Peyer's patch (tissue), 4 donors: ENCODE results near the gene STX7. TPM values are rescaled to one million over a fixed set of nuclear protein-coding genes. Genes with fewer than 3 reads are reported as not detected.

Source experiments
- DNase-seq, 3 donors: peaks; one replicate each; pipeline ENCODE4 v3.0.0-alpha.2; 2017 to 2019
- H3K27ac ChIP-seq, 4 donors: fragments of 200-600 bp; sonication (generic); one replicate each; pipeline ENCODE4 v1.5.1; 2016 to 2019
- H3K27me3 ChIP-seq, 2 donors: fragments of 200-600 bp; sonication (generic); one replicate each; pipeline ENCODE4 v1.5.1; 2019
- H3K36me3 ChIP-seq, 3 donors: fragments of 200-600 bp; sonication (generic); one replicate each; pipeline ENCODE4 v1.5.1; 2016 to 2019
- H3K4me1 ChIP-seq, 4 donors: fragments of 200-600 bp; sonication (generic); one replicate each; pipeline ENCODE4 v1.5.1; 2016 to 2019
- H3K4me3 ChIP-seq, 4 donors: fragments of 200-600 bp; sonication (generic); 1 replicate in 3 of 4; 2 replicates in 1 of 4; pipeline ENCODE4 v1.5.1; 2016 to 2019; ENCODE audit warnings: mild to moderate bottlenecking in 1 of 4
- H3K9me3 ChIP-seq, 4 donors: fragments of 200-600 bp; sonication (generic); one replicate each; pipeline ENCODE4 v1.5.1; 2016 to 2019; ENCODE audit warnings: mild to moderate bottlenecking in 1 of 4
- POLR2A ChIP-seq, 2 donors: fragments of 450-650 bp; IDR thresholded peaks; one replicate each; pipeline ENCODE4 v1.5.1; 2017; ENCODE audit warnings: antibody characterized with exemption in 2 of 2, mild to moderate bottlenecking in 2 of 2, moderate library complexity in 2 of 2
- total RNA-seq, 4 donors: library from RNA; depleted of rRNA; stranded (reverse); fragments of >200 nt; gene quantifications; one replicate each; pipeline ENCODE4 v1.1.0, GENCODE V29; 2016
- TF ChIP-seq, protein P1 (sequence below), 6 experiments: fragments of 450-650 bp in 4 of 6; fragments of 200-600 bp in 2 of 6; sonication (generic) in 1 of 6; IDR thresholded peaks; one replicate each; pipeline ENCODE4 v1.5.1; 2017 to 2019; ENCODE audit warnings: antibody characterized with exemption in 6 of 6, mild to moderate bottlenecking in 3 of 6, moderate library complexity in 1 of 6

STX7 gene
- total RNA-seq, 4 donors from 2014 or later: 31.4 to 65.9 (median 51.9) TPM

- no peak overlapping the region for H3K27ac ChIP-seq
- H3K4me3 ChIP-seq: no peak overlapping the region
- DNase-seq: no peak
- no peaks in the 10 kb centered on the region for H3K4me1 ChIP-seq
- H3K27me3 ChIP-seq: no peaks in the 10 kb centered on the region
- no peaks in the 10 kb centered on the region for H3K9me3 ChIP-seq
- no peak for TF ChIP-seq POLR2A (IDR thresholded peaks at IDR 0.05)
- TF ChIP-seq, protein P1, sequence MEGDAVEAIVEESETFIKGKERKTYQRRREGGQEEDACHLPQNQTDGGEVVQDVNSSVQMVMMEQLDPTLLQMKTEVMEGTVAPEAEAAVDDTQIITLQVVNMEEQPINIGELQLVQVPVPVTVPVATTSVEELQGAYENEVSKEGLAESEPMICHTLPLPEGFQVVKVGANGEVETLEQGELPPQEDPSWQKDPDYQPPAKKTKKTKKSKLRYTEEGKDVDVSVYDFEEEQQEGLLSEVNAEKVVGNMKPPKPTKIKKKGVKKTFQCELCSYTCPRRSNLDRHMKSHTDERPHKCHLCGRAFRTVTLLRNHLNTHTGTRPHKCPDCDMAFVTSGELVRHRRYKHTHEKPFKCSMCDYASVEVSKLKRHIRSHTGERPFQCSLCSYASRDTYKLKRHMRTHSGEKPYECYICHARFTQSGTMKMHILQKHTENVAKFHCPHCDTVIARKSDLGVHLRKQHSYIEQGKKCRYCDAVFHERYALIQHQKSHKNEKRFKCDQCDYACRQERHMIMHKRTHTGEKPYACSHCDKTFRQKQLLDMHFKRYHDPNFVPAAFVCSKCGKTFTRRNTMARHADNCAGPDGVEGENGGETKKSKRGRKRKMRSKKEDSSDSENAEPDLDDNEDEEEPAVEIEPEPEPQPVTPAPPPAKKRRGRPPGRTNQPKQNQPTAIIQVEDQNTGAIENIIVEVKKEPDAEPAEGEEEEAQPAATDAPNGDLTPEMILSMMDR (IDR thresholded peaks at IDR 0.05): no peak
- H3K36me3 ChIP-seq: no peaks in the 10 kb centered on the region
Observed at GRCh38 chr6:132412656-132413498, 100.0 kb downstream of the STX7 start.

DNA sequence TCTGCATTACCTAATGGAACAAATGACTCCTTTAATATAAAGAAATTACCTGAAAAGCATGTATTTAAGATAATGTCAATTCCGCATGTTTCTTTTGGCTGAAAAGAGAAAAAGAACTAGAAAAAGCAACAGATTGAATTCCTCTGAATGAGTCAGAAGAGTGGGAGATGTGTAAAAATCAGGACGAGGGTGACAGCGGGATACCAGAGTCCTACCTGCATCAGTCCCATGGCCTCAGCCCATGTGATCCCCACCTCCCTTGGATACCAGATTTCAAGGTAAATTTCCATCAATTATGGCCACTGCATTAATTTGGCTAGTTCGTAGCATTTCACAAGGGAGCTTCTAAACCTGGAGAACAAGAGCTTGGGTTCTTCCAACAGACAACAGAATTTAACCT is 101.6 kb downstream of the STX7 start:
- H3K9me3 ChIP-seq: no peaks in the 10 kb centered on the region
- no peak for TF ChIP-seq POLR2A (IDR thresholded peaks at IDR 0.05)
- TF ChIP-seq, protein P1 (IDR thresholded peaks at IDR 0.05): no peak
- no peaks in the 10 kb centered on the region for H3K4me1 ChIP-seq
- no peaks in the 10 kb centered on the region for H3K36me3 ChIP-seq
- no peak overlapping the region for H3K27ac ChIP-seq
- no peaks in the 10 kb centered on the region for H3K27me3 ChIP-seq
- no peak overlapping the region for H3K4me3 ChIP-seq
- DNase-seq: no peak

DNA sequence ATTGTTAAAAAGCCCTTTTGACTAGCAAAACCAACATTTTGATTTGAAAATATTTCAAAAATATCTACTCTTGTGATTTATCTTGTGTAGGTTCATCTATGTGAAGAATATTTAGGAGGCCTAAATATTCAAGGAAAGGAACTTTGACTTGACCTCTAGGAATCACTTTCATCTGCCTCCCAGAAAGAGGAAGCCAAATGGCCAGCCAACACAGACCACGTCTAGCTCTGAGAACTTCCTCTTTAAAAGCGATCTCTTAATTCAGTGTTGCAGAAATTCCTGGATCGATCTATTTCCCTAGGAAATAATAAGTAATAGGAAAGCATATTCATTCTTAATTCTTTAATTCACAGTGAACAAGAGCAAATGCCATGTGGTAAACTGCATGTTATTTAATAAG is 102.1 kb downstream of the STX7 start:
- Histone ChIP-seq H3K9me3 (no peaks in the 10 kb centered on the region), H3K27me3 (no peaks in the 10 kb centered on the region), H3K36me3 (no peaks in the 10 kb centered on the region), H3K4me1 (no peaks in the 10 kb centered on the region), H3K4me3 (no peak overlapping the region), H3K27ac (no peak overlapping the region)
- TF ChIP-seq, protein P1 (IDR thresholded peaks at IDR 0.05): no peak
- no peak for TF ChIP-seq POLR2A (IDR thresholded peaks at IDR 0.05)
- DNase-seq: no peak

DNA sequence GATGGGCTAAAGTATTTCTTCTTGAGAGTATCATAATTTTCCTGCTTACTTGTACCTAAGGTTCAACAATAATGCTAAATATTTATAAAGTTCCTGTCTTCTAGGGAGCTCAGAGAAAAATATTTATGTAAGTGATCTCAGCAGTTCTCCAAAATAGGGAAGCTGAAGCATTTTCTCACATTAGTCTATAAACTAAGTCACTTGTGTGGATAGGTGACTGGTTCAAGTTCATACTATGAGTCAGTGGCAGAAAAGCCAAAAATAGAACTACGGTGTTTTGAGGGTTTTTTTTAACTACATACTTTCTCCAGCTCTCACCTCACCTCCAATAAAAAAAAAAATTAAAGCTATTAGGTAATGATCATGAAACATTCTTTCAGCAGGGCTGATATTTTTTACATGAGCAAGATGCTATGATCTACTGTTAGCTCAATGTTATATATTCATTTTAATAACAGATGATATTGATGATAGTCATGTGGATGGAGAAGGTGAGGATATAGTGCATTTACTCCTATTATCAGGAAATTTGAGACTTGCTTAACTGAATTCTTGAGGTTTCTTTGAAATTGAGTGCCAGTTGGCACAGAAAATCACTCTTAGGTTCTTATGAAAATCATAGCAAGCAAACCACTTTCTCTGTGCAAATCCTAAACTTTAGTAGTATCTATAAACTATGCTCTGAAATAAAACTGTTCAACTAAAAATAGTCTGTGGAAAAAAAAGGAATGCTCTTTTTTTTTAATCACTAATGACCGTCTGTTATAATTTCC is 107.6 kb downstream of the STX7 start:
- no peak overlapping the region for H3K27ac ChIP-seq

GRCh38 chr6:132404736-132405135 is 108.2 kb downstream of the STX7 start:
- no peaks in the 10 kb centered on the region for H3K9me3 ChIP-seq
- peaks cover 0 to 10% of the 10 kb centered on the region in 2 donors for H3K27me3 ChIP-seq
- no peak overlapping the region for H3K27ac ChIP-seq
- DNase-seq: no peak
- H3K4me3 ChIP-seq: no peak overlapping the region
- H3K36me3 ChIP-seq: no peaks in the 10 kb centered on the region
- H3K4me1 ChIP-seq: peaks cover 0 to 7% (median 0%) of the 10 kb centered on the region in 4 donors
- no peak for TF ChIP-seq POLR2A (IDR thresholded peaks at IDR 0.05)
- TF ChIP-seq, protein P1 (IDR thresholded peaks at IDR 0.05): no peak

More for the DNA sequence above, 107.6 kb downstream of the STX7 start:
- peaks cover 0 to 10% of the 10 kb centered on the region in 2 donors for H3K27me3 ChIP-seq
- no peak for DNase-seq
- no peaks in the 10 kb centered on the region for H3K36me3 ChIP-seq
- TF ChIP-seq, protein P1 (IDR thresholded peaks at IDR 0.05): no peak
- TF ChIP-seq POLR2A (IDR thresholded peaks at IDR 0.05): no peak
- H3K4me3 ChIP-seq: no peak overlapping the region
- H3K4me1 ChIP-seq: peaks cover 0 to 7% (median 0%) of the 10 kb centered on the region in 4 donors
- no peaks in the 10 kb centered on the region for H3K9me3 ChIP-seq
